Measurements from ENCODE around the gene CHURC1.
A peak's percentile ranks its signal among the peaks of the same experiment; 100 is the strongest.

The CHURC1 gene

DNA sequence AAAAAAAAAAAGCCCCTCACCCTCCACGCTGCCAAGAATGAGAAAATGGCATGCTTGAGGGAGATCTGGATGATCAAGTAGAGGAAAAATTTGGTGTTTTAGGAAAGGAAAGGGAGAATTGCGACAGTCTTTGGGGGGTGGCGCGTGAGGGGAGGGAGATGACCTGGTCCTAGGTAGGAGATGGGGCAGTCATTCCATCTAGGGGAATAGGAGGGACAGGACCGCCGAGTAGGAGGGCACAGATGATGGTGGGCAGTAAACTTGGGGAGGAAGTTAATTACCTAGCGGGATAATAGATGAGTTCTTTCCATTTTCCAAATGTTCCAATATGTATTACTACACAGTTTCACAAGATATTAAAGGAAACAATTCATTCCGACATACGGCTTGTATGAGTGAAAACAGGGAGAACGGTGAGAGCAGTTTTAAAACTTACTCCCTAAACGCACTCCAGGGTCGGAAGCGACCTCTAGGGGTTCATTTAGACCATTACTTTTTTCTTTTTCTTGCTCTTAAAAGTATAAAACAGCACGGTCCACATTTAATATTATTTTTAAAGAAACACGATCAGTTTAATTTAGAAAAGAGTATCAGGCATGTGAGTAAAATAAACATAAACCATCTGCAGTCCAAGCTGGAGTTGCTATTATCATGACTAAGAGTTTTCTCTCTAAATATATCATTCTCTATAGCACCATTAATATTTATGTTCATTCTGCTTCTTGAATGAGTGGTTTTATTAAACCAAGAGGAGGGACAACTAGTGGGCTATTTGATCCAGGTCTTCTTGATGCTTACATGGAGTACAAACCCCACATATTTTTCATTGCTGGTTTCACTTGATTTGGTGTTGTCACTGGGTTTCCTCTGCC is 69.4 kb downstream of the CHURC1 start:
- H3K4me3 ChIP-seq (ENCODE audit: low read depth, low read length), result no peak overlapping the region
- TF ChIP-seq, protein P1, sequence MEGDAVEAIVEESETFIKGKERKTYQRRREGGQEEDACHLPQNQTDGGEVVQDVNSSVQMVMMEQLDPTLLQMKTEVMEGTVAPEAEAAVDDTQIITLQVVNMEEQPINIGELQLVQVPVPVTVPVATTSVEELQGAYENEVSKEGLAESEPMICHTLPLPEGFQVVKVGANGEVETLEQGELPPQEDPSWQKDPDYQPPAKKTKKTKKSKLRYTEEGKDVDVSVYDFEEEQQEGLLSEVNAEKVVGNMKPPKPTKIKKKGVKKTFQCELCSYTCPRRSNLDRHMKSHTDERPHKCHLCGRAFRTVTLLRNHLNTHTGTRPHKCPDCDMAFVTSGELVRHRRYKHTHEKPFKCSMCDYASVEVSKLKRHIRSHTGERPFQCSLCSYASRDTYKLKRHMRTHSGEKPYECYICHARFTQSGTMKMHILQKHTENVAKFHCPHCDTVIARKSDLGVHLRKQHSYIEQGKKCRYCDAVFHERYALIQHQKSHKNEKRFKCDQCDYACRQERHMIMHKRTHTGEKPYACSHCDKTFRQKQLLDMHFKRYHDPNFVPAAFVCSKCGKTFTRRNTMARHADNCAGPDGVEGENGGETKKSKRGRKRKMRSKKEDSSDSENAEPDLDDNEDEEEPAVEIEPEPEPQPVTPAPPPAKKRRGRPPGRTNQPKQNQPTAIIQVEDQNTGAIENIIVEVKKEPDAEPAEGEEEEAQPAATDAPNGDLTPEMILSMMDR (IDR thresholded peaks at IDR 0.05; ENCODE audit: low read depth, low read length, missing control alignments), result peak; percentile 64
- no peak for DNase-seq (ENCODE audit: low read depth)
